Neuronal stem cell (in vitro differentiated cells): Measurements from ENCODE around the gene FAIM2.

ENCODE experiments used
- DNase-seq: peaks from one replicate; pipeline ENCODE4 v3.0.0-alpha.2; 2013; ENCODE audit warnings: low spot score
- H2AFZ ChIP-seq: one replicate; pipeline ENCODE4 v1.6.1; 2013; ENCODE audit warnings: mild to moderate bottlenecking, low read length, inconsistent platforms
- H2AK5ac ChIP-seq: 2 replicates; pipeline ENCODE4 v1.6.1; 2013; ENCODE audit warnings: low read depth, mild to moderate bottlenecking, inconsistent platforms, low read length, moderate library complexity, mixed read lengths
- H2BK120ac ChIP-seq: 2 replicates; pipeline ENCODE4 v1.6.1; 2013; ENCODE audit warnings: low read depth, mild to moderate bottlenecking, inconsistent platforms, low read length, moderate library complexity, mixed read lengths
- H2BK12ac ChIP-seq: one replicate; pipeline ENCODE4 v1.6.1; 2013; ENCODE audit warnings: low read length, inconsistent platforms
- H2BK15ac ChIP-seq: 2 replicates; pipeline ENCODE4 v1.6.1; 2013; ENCODE audit warnings: mild to moderate bottlenecking, low read length, inconsistent platforms, mixed read lengths
- H2BK5ac ChIP-seq: one replicate; pipeline ENCODE4 v1.6.1; 2013; ENCODE audit warnings: inconsistent platforms, mild to moderate bottlenecking, low read length, moderate library complexity
- H3K14ac ChIP-seq: one replicate; pipeline ENCODE4 v1.6.1; 2013; ENCODE audit warnings: low read length, inconsistent platforms
- H3K18ac ChIP-seq: 2 replicates; pipeline ENCODE4 v1.6.1; 2013; ENCODE audit warnings: low read length, inconsistent platforms
- H3K23ac ChIP-seq: 2 replicates; pipeline ENCODE4 v1.6.1; 2013; ENCODE audit warnings: low read depth, mild to moderate bottlenecking, mixed read lengths, low read length, inconsistent platforms; ENCODE audit not compliant: poor library complexity
- H3K27ac ChIP-seq: replicated peaks from 3 replicates; pipeline ENCODE4 v1.5.1; 2013; ENCODE audit warnings: low read length, inconsistent platforms
- H3K27me3 ChIP-seq, 3 experiments: 2 replicates each; pipeline ENCODE4 v1.6.1; 2013; ENCODE audit warnings: low read length in 3 of 3, mild to moderate bottlenecking in 2 of 3, inconsistent platforms in 1 of 3, low read depth in 1 of 3, mixed read lengths in 1 of 3, moderate library complexity in 1 of 3; ENCODE audit not compliant: control insufficient read depth in 3 of 3, insufficient read depth in 3 of 3
- H3K36me3 ChIP-seq, 2 donors: replicated peaks in 1 of 2; 2 replicates each; pipeline ENCODE4 v1.6.1; 2013; ENCODE audit warnings: low read length in 2 of 2; ENCODE audit not compliant: control insufficient read depth in 2 of 2, insufficient read depth in 2 of 2
- H3K4ac ChIP-seq: 2 replicates; pipeline ENCODE4 v1.6.1; 2013; ENCODE audit warnings: inconsistent platforms, mild to moderate bottlenecking, low read length, moderate library complexity
- H3K4me1 ChIP-seq, 2 donors: 1 replicate in 1 of 2; 2 replicates in 1 of 2; pipeline ENCODE4 v1.6.1; 2013; ENCODE audit warnings: low read length in 2 of 2, low read depth in 1 of 2; ENCODE audit not compliant: control insufficient read depth in 2 of 2, insufficient read depth in 1 of 2
- H3K4me2 ChIP-seq: one replicate; pipeline ENCODE4 v1.6.1; 2013; ENCODE audit warnings: mild to moderate bottlenecking, low read length, inconsistent platforms; ENCODE audit not compliant: insufficient read depth, poor library complexity, severe bottlenecking
- H3K4me3 ChIP-seq, 2 donors: 2 replicates each; pipeline ENCODE4 v1.5.1; 2013; ENCODE audit warnings: low read length in 2 of 2, mild to moderate bottlenecking in 2 of 2, inconsistent platforms in 1 of 2, moderate library complexity in 1 of 2
- H3K79me1 ChIP-seq: one replicate; pipeline ENCODE4 v1.6.1; 2013; ENCODE audit warnings: low read depth, mild to moderate bottlenecking, inconsistent platforms, low read length, moderate library complexity
- H3K9ac ChIP-seq: one replicate; pipeline ENCODE4 v1.6.1; 2013; ENCODE audit warnings: mild to moderate bottlenecking, low read depth, low read length, inconsistent platforms; ENCODE audit not compliant: poor library complexity
- H3K9me3 ChIP-seq, 2 donors: replicated peaks in 1 of 2; 2 replicates each; pipeline versions ENCODE3 to v1.6.1; 2013; ENCODE audit warnings: low read length in 2 of 2, mild to moderate bottlenecking in 2 of 2, inconsistent platforms in 1 of 2, low read depth in 1 of 2, mixed read lengths in 1 of 2, moderate library complexity in 1 of 2; ENCODE audit not compliant: control insufficient read depth in 2 of 2, insufficient read depth in 1 of 2
- H4K8ac ChIP-seq: one replicate; pipeline ENCODE4 v1.6.1; 2013; ENCODE audit warnings: low read depth, mild to moderate bottlenecking, inconsistent platforms, low read length, moderate library complexity
- H4K91ac ChIP-seq: one replicate; pipeline ENCODE4 v1.6.1; 2013; ENCODE audit warnings: low read length, low read depth, mild to moderate bottlenecking, inconsistent platforms; ENCODE audit not compliant: poor library complexity
- WGBS, 2 donors: extraction: QIAGEN DNeasy Blood & Tissue Kit; methylation state at CpG; one replicate each; pipeline ENCODE4 v1.1.7; 2013; ENCODE audit warnings: missing lambda C conversion rate in 2 of 2, mixed read lengths in 1 of 2; ENCODE audit not compliant: insufficient read length in 2 of 2, insufficient replicate concordance in 1 of 2; ENCODE audit errors: extremely low coverage in 2 of 2; 5-methylcytosine and 5-hydroxymethylcytosine counted together

FAIM2 gene

GRCh38 chr12:49843411-49843810 is 60.3 kb downstream of the FAIM2 start:
- Histone ChIP-seq H3K27me3 (peaks cover 0 to 10% (median 0%) of the 10 kb centered on the region in 3 experiments), H3K23ac (no peak overlapping the region), H2BK12ac (no peak overlapping the region), H3K4ac (no peak overlapping the region), H2BK15ac (no peak overlapping the region), H2AK5ac (no peak overlapping the region), H3K36me3 (peaks cover 0 to 2% of the 10 kb centered on the region in 2 donors), H2AFZ (peak overlapping the region; percentile 94), H3K9ac (no peak overlapping the region), H3K18ac (no peak overlapping the region), H4K91ac (no peak overlapping the region), H2BK5ac (no peak overlapping the region), H3K27ac (peak overlapping the region; percentile 85), H3K4me1 (peaks cover 4 to 5% of the 10 kb centered on the region in 2 donors), H3K4me2 (peak overlapping the region; percentile 92), H3K14ac (no peak overlapping the region), H3K9me3 (no peaks in the 10 kb centered on the region), H2BK120ac (no peak overlapping the region), H3K79me1 (no peaks in the 10 kb centered on the region), H4K8ac (no peak overlapping the region), H3K4me3 (peak overlapping the region; percentile 83 to 94)
- no CpG with 5 or more reads among the region's 7 CpGs for WGBS, 2 donors
- DNase-seq: no peak

GRCh38 chr12:49842519-49843352 is 61.0 kb downstream of the FAIM2 start, which contains the start of gene BCDIN3D:
TSS of gene BCDIN3D (minus strand) at chr12:49843106. CDS start at chr12:49843087, 19 bp downstream.
- Histone ChIP-seq H3K27ac (peak within 1 kb of the TSS; percentile 85), H3K14ac (peak within 1 kb of the TSS; percentile 60), H3K27me3 (peaks cover 0 to 4% (median 0%) of the 10 kb centered on the region in 3 experiments), H2BK120ac (no peak within 1 kb of the TSS), H3K4me3 (peak within 1 kb of the TSS; percentile 83 to 94), H3K9ac (peak within 1 kb of the TSS; percentile 64), H4K91ac (no peak within 1 kb of the TSS), H2BK5ac (peak within 1 kb of the TSS; percentile 15), H3K4ac (no peak within 1 kb of the TSS), H3K4me2 (peak within 1 kb of the TSS; percentile 92), H2AFZ (peak within 1 kb of the TSS; percentile 94), H3K9me3 (no peaks in the 10 kb centered on the region), H2BK15ac (no peak within 1 kb of the TSS), H3K23ac (peak within 1 kb of the TSS; percentile 83), H3K79me1 (no peaks in the 10 kb centered on the region), H3K18ac (peak within 1 kb of the TSS; percentile 90), H3K4me1 (peaks cover 4 to 5% of the 10 kb centered on the region in 2 donors), H2AK5ac (no peak within 1 kb of the TSS), H4K8ac (no peak within 1 kb of the TSS), H2BK12ac (no peak within 1 kb of the TSS), H3K36me3 (peaks cover 0 to 6% of the 10 kb centered on the region in 2 donors)
- peak; percentile 74 for DNase-seq
- no CpG with 5 or more reads among the region's 55 CpGs for WGBS, 2 donors

GRCh38 chr12:49838973-49839633 is 64.6 kb downstream of the FAIM2 start:
- Histone ChIP-seq H3K14ac (no peak overlapping the region), H2BK5ac (no peak overlapping the region), H3K18ac (no peak overlapping the region), H2AK5ac (no peak overlapping the region), H3K9ac (no peak overlapping the region), H3K27ac (no peak overlapping the region), H3K9me3 (no peaks in the 10 kb centered on the region), H4K8ac (no peak overlapping the region), H3K27me3 (no peaks in the 10 kb centered on the region), H3K79me1 (no peaks in the 10 kb centered on the region), H2BK120ac (no peak overlapping the region), H3K4me1 (peaks cover 4 to 5% of the 10 kb centered on the region in 2 donors), H4K91ac (no peak overlapping the region), H2BK15ac (no peak overlapping the region), H3K4me2 (no peak overlapping the region), H3K36me3 (peaks cover 0 to 6% of the 10 kb centered on the region in 2 donors), H3K4ac (no peak overlapping the region), H2BK12ac (no peak overlapping the region), H2AFZ (no peak overlapping the region), H3K4me3 (no peak overlapping the region), H3K23ac (no peak overlapping the region)
- no CpG with 5 or more reads among the region's 3 CpGs for whole genome bisulfite sequencing, 2 donors
- DNase-seq: no peak

GRCh38 chr12:49832836-49833421 is 70.8 kb downstream of the FAIM2 start:
- no peak overlapping the region for H2BK5ac ChIP-seq
- H3K36me3 ChIP-seq: no peaks in the 10 kb centered on the region
- no peak overlapping the region for H3K9ac ChIP-seq
- no peak overlapping the region for H3K4me3 ChIP-seq
- no peaks in the 10 kb centered on the region for H3K27me3 ChIP-seq
- no peak overlapping the region for H3K27ac ChIP-seq
- H4K91ac ChIP-seq: no peak overlapping the region
- H3K4me1 ChIP-seq: peaks cover 0 to 5% of the 10 kb centered on the region in 2 donors
- H3K23ac ChIP-seq: no peak overlapping the region
- no peak overlapping the region for H4K8ac ChIP-seq
- H3K9me3 ChIP-seq: no peaks in the 10 kb centered on the region
- H3K4me2 ChIP-seq: no peak overlapping the region
- no peak overlapping the region for H2AK5ac ChIP-seq
- H3K18ac ChIP-seq: no peak overlapping the region
- no CpG with 5 or more reads among the region's 5 CpGs for WGBS, 2 donors
- no peaks in the 10 kb centered on the region for H3K79me1 ChIP-seq
- no peak overlapping the region for H2BK12ac ChIP-seq
- DNase-seq: no peak
- no peak overlapping the region for H3K4ac ChIP-seq
- H2BK15ac ChIP-seq: no peak overlapping the region
- H2AFZ ChIP-seq: no peak overlapping the region
- no peak overlapping the region for H3K14ac ChIP-seq
- H2BK120ac ChIP-seq: no peak overlapping the region
